IPS DF 6.9 (cell line): ENCODE data around the gene RGS7.
A peak's percentile ranks its signal among the peaks of the same experiment; 100 is the strongest.
"Not testable (repeated sequence)": the region's sequence is repeated elsewhere in the genome, so short reads cannot be mapped to it uniquely, and the experiment has no call there.

Experiments
- DNase-seq: peaks from one replicate; pipeline ENCODE4 v3.0.0-alpha.2; 2013; ENCODE audit warnings: low read depth, low spot score
- H3K27ac ChIP-seq: one replicate; pipeline ENCODE4 v1.5.1; 2013; ENCODE audit warnings: low read length, control low read depth
- H3K27me3 ChIP-seq: 2 replicates; pipeline ENCODE4 v1.6.1; 2013; ENCODE audit warnings: mild to moderate bottlenecking, low read length; ENCODE audit not compliant: control insufficient read depth, insufficient read depth
- H3K36me3 ChIP-seq: 2 replicates; pipeline ENCODE4 v1.6.1; 2013; ENCODE audit warnings: low read length; ENCODE audit not compliant: control insufficient read depth, insufficient read depth
- H3K4me1 ChIP-seq: 2 replicates; pipeline ENCODE4 v1.6.1; 2013; ENCODE audit warnings: low read length; ENCODE audit not compliant: control insufficient read depth, insufficient read depth
- H3K4me3 ChIP-seq: 2 replicates; pipeline ENCODE4 v1.5.1; 2013; ENCODE audit warnings: mild to moderate bottlenecking, low read length
- H3K9me3 ChIP-seq: 2 replicates; pipeline ENCODE4 v1.6.1; 2013; ENCODE audit warnings: low read length, inconsistent platforms; ENCODE audit not compliant: control insufficient read depth, insufficient read depth
- WGBS: extraction: QIAGEN DNeasy Blood & Tissue Kit; methylation state at CpG from one replicate; pipeline ENCODE4 v1.1.7; 2013; ENCODE audit warnings: mixed read lengths, missing lambda C conversion rate; ENCODE audit not compliant: insufficient read length, insufficient coverage; 5-methylcytosine and 5-hydroxymethylcytosine counted together

The RGS7 gene

DNA sequence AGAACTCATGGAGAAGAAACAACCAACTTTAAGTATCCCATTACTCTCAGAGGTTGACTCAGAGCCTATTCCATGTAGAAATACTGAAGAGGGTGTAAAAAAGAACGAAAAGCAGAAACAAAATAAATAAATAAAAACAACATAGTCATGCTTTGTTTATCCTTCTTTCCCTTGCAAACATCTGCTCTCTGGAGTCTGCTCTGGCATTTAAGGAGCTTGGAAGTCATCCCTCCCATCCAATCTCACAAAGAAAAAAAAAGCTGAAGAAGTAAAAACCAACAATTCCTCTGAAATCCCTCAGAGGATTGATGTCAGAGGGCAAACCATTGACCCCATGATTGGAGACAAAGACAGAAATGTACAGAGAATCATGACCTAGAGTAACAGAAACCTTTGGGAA, 442.5 kb downstream of the RGS7 start:
- H3K4me3 ChIP-seq, result no peak overlapping the region
- H3K27me3 ChIP-seq, result no peaks in the 10 kb centered on the region
- no CpG with 5 or more reads among the region's 1 CpG for WGBS
- no peaks in the 10 kb centered on the region for H3K36me3 ChIP-seq
- no peaks in the 10 kb centered on the region for H3K4me1 ChIP-seq
- no peak for DNase-seq
- no peak overlapping the region for H3K27ac ChIP-seq
- H3K9me3 ChIP-seq, result no peaks in the 10 kb centered on the region; the same call in 1 of the 2 replicates

GRCh38 chr1:240912821-240913220, 444.2 kb downstream of the RGS7 start:
- Histone ChIP-seq H3K4me3 (no peak overlapping the region), H3K27me3 (no peaks in the 10 kb centered on the region), H3K9me3 (no peaks in the 10 kb centered on the region), H3K36me3 (no peaks in the 10 kb centered on the region), H3K4me1 (no peaks in the 10 kb centered on the region), H3K27ac (no peak overlapping the region)
- no CpG with 5 or more reads among the region's 4 CpGs for WGBS
- DNase-seq, result no peak

GRCh38 chr1:240909701-240910457, 447.1 kb downstream of the RGS7 start:
- no peak for DNase-seq
- Histone ChIP-seq H3K9me3 (no peaks in the 10 kb centered on the region), H3K27me3 (no peaks in the 10 kb centered on the region), H3K4me3 (no peak overlapping the region), H3K27ac (no peak overlapping the region), H3K36me3 (no peaks in the 10 kb centered on the region), H3K4me1 (no peaks in the 10 kb centered on the region)
- no CpG with 5 or more reads among the region's 12 CpGs for WGBS

- no peak for DNase-seq
- Histone ChIP-seq H3K27ac (no peak overlapping the region), H3K27me3 (no peaks in the 10 kb centered on the region), H3K9me3 (no peaks in the 10 kb centered on the region), H3K4me1 (no peaks in the 10 kb centered on the region), H3K4me3 (no peak overlapping the region), H3K36me3 (no peaks in the 10 kb centered on the region)
These were observed 450.5 kb downstream of the RGS7 start for GRCh38 chr1:240906477-240906876.

DNA sequence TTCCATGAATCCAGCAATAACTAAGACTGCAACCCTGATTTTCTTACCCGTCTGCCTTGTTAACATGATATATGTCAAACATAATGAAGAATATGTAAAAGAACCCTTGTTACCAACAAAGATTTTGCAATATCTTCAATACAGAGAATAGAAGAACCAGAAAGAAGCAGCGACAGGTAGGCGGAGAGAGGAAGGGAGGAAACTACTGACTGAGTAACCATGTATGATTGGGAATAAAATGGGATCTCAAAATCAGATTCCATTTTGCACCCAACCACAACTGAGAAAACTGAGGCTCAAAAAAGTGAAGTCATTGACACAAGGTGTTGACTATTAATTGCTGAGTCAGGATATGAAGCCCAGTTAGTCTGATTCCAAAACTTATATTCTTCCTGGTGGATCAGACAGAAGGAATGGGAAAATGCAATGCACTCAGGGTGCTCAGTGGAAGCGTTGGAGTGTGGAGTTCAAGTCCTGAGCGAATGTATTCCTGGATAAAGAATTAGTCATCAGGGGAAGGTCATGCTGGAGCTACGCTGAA, 451.7 kb downstream of the RGS7 start:
- Histone ChIP-seq H3K9me3 (no peaks in the 10 kb centered on the region), H3K27me3 (no peaks in the 10 kb centered on the region), H3K4me3 (no peak overlapping the region), H3K36me3 (no peaks in the 10 kb centered on the region), H3K27ac (no peak overlapping the region), H3K4me1 (no peaks in the 10 kb centered on the region)
- no peak for DNase-seq
- whole genome bisulfite sequencing, result no CpG with 5 or more reads among the region's 6 CpGs

DNA sequence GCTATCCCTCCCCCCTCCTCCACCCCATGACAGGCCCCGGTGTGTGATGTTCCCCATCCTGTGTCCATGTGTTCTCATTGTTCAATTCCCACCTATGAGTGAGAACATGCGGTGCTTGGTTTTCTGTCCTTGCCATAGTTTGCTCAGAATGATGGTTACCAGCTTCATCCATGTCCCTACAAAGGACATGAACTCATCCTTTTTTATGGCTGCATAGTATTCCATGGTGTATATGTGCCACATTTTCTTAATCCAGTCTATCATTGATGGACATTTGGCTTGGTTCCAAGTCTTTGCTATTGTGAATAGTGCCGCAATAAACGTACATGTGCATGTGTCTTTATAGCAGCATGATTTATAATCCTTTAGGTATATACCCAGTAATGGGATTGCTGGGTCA, 461.6 kb downstream of the RGS7 start:
- H3K9me3 ChIP-seq, H3K4me3 ChIP-seq, H3K27ac ChIP-seq, H3K4me1 ChIP-seq, DNase-seq, H3K36me3 ChIP-seq, H3K27me3 ChIP-seq: not testable (repeated sequence)
- no CpG with 5 or more reads among the region's 4 CpGs for WGBS

GRCh38 chr1:240888787-240889048, 468.3 kb downstream of the RGS7 start:
- Histone ChIP-seq H3K4me3 (no peak overlapping the region), H3K27ac (no peak overlapping the region), H3K27me3 (no peaks in the 10 kb centered on the region), H3K9me3 (no peaks in the 10 kb centered on the region), H3K36me3 (no peaks in the 10 kb centered on the region), H3K4me1 (no peaks in the 10 kb centered on the region; the same call in 1 of the 2 replicates)
- no CpG with 5 or more reads among the region's 11 CpGs for WGBS
- no peak for DNase-seq

GRCh38 chr1:240888039-240888786, 468.8 kb downstream of the RGS7 start:
- H3K4me1 ChIP-seq, result no peaks in the 10 kb centered on the region; the same call in 1 of the 2 replicates
- no CpG with 5 or more reads among the region's 15 CpGs for WGBS
- H3K4me3 ChIP-seq, result no peak overlapping the region
- H3K36me3 ChIP-seq, result no peaks in the 10 kb centered on the region
- H3K27me3 ChIP-seq, result no peaks in the 10 kb centered on the region
- no peaks in the 10 kb centered on the region for H3K9me3 ChIP-seq
- no peak overlapping the region for H3K27ac ChIP-seq
- peak; percentile 57 for DNase-seq

- Histone ChIP-seq H3K4me3 (no peak overlapping the region), H3K27ac (no peak overlapping the region), H3K36me3 (no peaks in the 10 kb centered on the region), H3K27me3 (no peaks in the 10 kb centered on the region), H3K4me1 (no peaks in the 10 kb centered on the region; the same call in 1 of the 2 replicates), H3K9me3 (no peaks in the 10 kb centered on the region)
- no CpG with 5 or more reads among the region's 3 CpGs for WGBS
- DNase-seq, result no peak
These were observed 473.5 kb downstream of the RGS7 start for GRCh38 chr1:240883490-240883889.

DNA sequence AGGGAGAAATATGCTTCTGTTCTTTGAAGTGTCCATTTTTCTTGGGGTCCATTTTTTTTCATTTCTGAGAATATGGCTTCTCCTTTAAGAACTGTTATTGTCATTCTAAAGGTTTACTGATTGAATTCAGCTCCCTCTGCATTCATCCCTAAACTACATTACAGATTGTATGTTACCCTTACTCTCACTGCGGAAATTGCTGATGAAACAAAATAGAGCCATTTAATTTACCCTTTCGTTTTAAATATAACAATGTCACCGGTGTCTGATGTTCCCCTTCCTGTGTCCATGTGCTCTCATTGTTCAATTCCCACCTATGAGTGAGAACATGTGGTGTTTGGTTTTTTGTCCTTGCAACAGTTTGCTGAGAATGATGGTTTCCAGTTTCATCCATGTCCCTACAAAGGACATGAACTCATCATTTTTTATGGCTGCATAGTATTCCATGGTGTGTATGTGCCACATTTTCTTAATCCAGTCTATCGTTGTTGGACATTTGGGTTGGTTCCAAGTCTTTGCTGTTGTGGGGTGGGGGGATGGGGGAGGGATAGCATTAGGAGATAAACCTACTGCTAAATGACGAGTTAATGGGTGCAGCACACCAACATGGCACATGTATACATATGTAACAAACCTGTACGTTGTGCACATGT, 474.2 kb downstream of the RGS7 start:
- not testable (repeated sequence) for H3K36me3 ChIP-seq, H3K9me3 ChIP-seq, H3K27ac ChIP-seq, H3K4me1 ChIP-seq, H3K4me3 ChIP-seq, DNase-seq, H3K27me3 ChIP-seq
- WGBS, result no CpG with 5 or more reads among the region's 6 CpGs
